Epithelial cell of prostate (primary cell): ENCODE measurements around the gene CFAP210.

Source experiments
- DNase-seq: peaks from one replicate; pipeline ENCODE4 v3.0.0-alpha.2; 2011; ENCODE audit warnings: low read depth, low spot score
- H3K27ac ChIP-seq: fragments of 450-650 bp; 2 replicates; pipeline ENCODE4 v1.5.1; 2017; ENCODE audit warnings: mild to moderate bottlenecking

CFAP210 gene

GRCh38 chr2:169694113-169694893 lies at the start of gene CFAP210, which contains the start of gene PHOSPHO2:
CFAP210 (minus strand) TSS chr2:169694405; CDS start chr2:169694327, 78 bp downstream.
PHOSPHO2 (plus strand) TSS chr2:169694469; CDS start chr2:169700972, 6,503 bp downstream.
- H3K27ac ChIP-seq: peak within 1 kb of the TSS; percentile 42
- peak; percentile 72 for DNase-seq

GRCh38 chr2:169743549-169743948 lies 49.3 kb upstream of the CFAP210 start:
- DNase-seq: no peak
- no peak overlapping the region for H3K27ac ChIP-seq

- no peak for DNase-seq
- H3K27ac ChIP-seq: no peak overlapping the region
Observed at GRCh38 chr2:169739351-169739750, 45.1 kb upstream of the CFAP210 start.

GRCh38 chr2:169738566-169739229 lies 44.5 kb upstream of the CFAP210 start:
- DNase-seq: no peak
- no peak overlapping the region for H3K27ac ChIP-seq

GRCh38 chr2:169736902-169737301 lies 42.7 kb upstream of the CFAP210 start:
- H3K27ac ChIP-seq: no peak overlapping the region
- no peak for DNase-seq

- no peak overlapping the region for H3K27ac ChIP-seq
- DNase-seq: no peak
Observed at GRCh38 chr2:169735623-169736022, 41.4 kb upstream of the CFAP210 start.

- no peak for DNase-seq
- no peak overlapping the region for H3K27ac ChIP-seq
Observed at GRCh38 chr2:169734169-169734847, 40.1 kb upstream of the CFAP210 start.

- DNase-seq: no peak
- H3K27ac ChIP-seq: no peak overlapping the region
Observed at GRCh38 chr2:169732583-169733358, 38.6 kb upstream of the CFAP210 start.

- no peak for DNase-seq
- no peak overlapping the region for H3K27ac ChIP-seq
Observed at GRCh38 chr2:169732075-169732474, 37.9 kb upstream of the CFAP210 start.

GRCh38 chr2:169729274-169729605 lies 35.0 kb upstream of the CFAP210 start:
- no peak for DNase-seq

GRCh38 chr2:169727065-169727464 lies 32.9 kb upstream of the CFAP210 start:
- DNase-seq: no peak
- no peak overlapping the region for H3K27ac ChIP-seq

More at GRCh38 chr2:169729274-169729605, 35.0 kb upstream of the CFAP210 start:
- H3K27ac ChIP-seq: no peak overlapping the region

- DNase-seq: no peak
- H3K27ac ChIP-seq: no peak overlapping the region
Observed at GRCh38 chr2:169721016-169721415, 26.8 kb upstream of the CFAP210 start.

- H3K27ac ChIP-seq: no peak overlapping the region
- no peak for DNase-seq
Observed at GRCh38 chr2:169718930-169719504, 24.8 kb upstream of the CFAP210 start.

GRCh38 chr2:169717691-169718063 lies 23.5 kb upstream of the CFAP210 start:
- H3K27ac ChIP-seq: no peak overlapping the region
- DNase-seq: no peak

GRCh38 chr2:169716938-169717690 lies 22.9 kb upstream of the CFAP210 start:
- H3K27ac ChIP-seq: no peak overlapping the region
- DNase-seq: no peak

GRCh38 chr2:169716238-169716886 lies 22.2 kb upstream of the CFAP210 start:
- DNase-seq: no peak
- no peak overlapping the region for H3K27ac ChIP-seq

GRCh38 chr2:169715379-169716237 lies 21.4 kb upstream of the CFAP210 start:
- no peak for DNase-seq
- no peak overlapping the region for H3K27ac ChIP-seq

- H3K27ac ChIP-seq: no peak overlapping the region
- DNase-seq: no peak
Observed at GRCh38 chr2:169714699-169715098, 20.5 kb upstream of the CFAP210 start.
